ENCODE measurements around the gene CNKSR2. TPM values are rescaled to one million over a fixed set of nuclear protein-coding genes. Genes with fewer than 3 reads are reported as not detected.

CNKSR2 gene
- total and polyA plus RNA-seq, 4 donors = 14.1 to 37.0 (median 15.1) TPM

DNA sequence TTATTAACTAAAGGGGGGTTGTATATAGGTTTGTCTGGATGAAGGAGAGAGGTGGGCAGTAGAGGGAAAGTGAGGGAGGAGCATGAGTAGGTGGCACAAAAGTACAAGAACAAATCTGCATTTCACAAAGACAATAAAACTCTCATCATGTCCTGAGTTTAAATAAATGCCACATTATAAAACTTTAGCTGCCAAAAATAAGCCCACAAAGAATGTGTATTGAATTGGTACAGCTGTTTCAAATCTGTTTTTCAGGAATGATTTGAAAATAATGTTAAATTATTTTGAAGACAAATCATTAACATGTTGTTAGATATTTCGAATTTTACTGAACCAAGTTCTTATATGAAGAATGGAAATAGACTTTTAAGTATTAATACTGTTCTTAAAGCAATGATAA is 5.8 kb downstream of the CNKSR2 start:
- H3K27me3 ChIP-seq (ENCODE audit: control insufficient read depth, insufficient read depth, low read length) = peaks cover 4% of the 10 kb centered on the region
- no peaks in the 10 kb centered on the region for H3K9me3 ChIP-seq (ENCODE audit: control insufficient read depth, insufficient read depth, low read length)
- no peak for DNase-seq (ENCODE audit: low read depth in 4 of 6, low spot score in 6 of 6)
- no peaks in the 10 kb centered on the region for H3K36me3 ChIP-seq (ENCODE audit: control insufficient read depth, insufficient read depth, low read length)
- WGBS (ENCODE audit: insufficient coverage) = no CpG with 5 or more reads among the region's 1 CpG
- no peak overlapping the region for H3K4me3 ChIP-seq (ENCODE audit: low read depth, low read length)
- no peak overlapping the region for H3K27ac ChIP-seq (ENCODE audit: low read depth, low read length)
- no peaks in the 10 kb centered on the region for H3K4me1 ChIP-seq (ENCODE audit: control insufficient read depth, insufficient read depth, low read length)

DNA sequence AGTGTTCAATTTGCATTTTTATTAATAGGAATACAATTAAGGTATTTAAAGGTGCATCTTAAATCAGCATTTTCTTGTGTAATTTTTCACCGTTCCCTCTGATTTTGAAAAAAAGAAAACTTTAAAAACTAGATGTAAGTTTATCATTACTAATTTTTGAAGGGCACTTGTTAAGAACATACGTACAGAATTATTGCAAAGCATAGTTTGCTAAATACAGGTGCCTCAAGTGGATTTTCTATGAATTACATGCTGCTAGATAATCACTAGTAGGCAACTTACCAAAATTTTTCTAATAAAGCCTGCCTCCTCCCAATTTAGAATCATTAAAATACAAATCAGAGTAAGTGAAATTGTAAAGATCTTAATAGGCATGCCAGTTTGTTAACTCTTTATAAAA is 8.5 kb downstream of the CNKSR2 start:
- no peaks in the 10 kb centered on the region for H3K4me1 ChIP-seq (ENCODE audit: control insufficient read depth, insufficient read depth, low read length)
- no CpG with 5 or more reads among the region's 2 CpGs for WGBS (ENCODE audit: insufficient coverage)
- no peak overlapping the region for H3K27ac ChIP-seq (ENCODE audit: low read depth, low read length)
- H3K9me3 ChIP-seq (ENCODE audit: control insufficient read depth, insufficient read depth, low read length) = no peaks in the 10 kb centered on the region
- H3K36me3 ChIP-seq (ENCODE audit: control insufficient read depth, insufficient read depth, low read length) = no peaks in the 10 kb centered on the region
- DNase-seq (ENCODE audit: low read depth in 4 of 6, low spot score in 6 of 6) = peak in 1 of 6 donors; percentile 29
- H3K4me3 ChIP-seq (ENCODE audit: low read depth, low read length) = no peak overlapping the region
- H3K27me3 ChIP-seq (ENCODE audit: control insufficient read depth, insufficient read depth, low read length) = no peaks in the 10 kb centered on the region

DNA sequence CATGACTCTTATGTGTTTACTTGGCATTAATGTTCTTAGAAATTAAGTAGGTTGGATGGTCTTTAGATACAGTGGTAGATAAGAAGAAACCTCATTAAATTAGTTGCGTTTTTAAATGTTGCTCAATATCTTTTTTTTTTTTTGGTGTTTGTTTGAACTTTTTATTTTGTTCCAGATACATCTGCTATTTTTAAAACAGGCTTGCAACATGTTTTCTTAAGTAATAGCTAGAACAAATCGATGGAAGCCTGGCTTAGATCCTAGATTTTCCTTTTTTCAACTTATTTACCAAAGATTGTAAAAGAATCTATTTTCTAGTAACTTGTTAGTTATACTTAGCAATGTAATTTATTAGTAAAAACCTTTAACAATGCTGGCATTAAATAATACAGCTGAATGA is 9.3 kb downstream of the CNKSR2 start:
- no peaks in the 10 kb centered on the region for H3K9me3 ChIP-seq (ENCODE audit: control insufficient read depth, insufficient read depth, low read length)
- H3K4me1 ChIP-seq (ENCODE audit: control insufficient read depth, insufficient read depth, low read length) = no peaks in the 10 kb centered on the region
- no peaks in the 10 kb centered on the region for H3K36me3 ChIP-seq (ENCODE audit: control insufficient read depth, insufficient read depth, low read length)
- H3K27ac ChIP-seq (ENCODE audit: low read depth, low read length) = no peak overlapping the region
- H3K27me3 ChIP-seq (ENCODE audit: control insufficient read depth, insufficient read depth, low read length) = no peaks in the 10 kb centered on the region
- no peak for DNase-seq (ENCODE audit: low read depth in 4 of 6, low spot score in 6 of 6)
- H3K4me3 ChIP-seq (ENCODE audit: low read depth, low read length) = no peak overlapping the region
- no CpG with 5 or more reads among the region's 2 CpGs for WGBS (ENCODE audit: insufficient coverage)

DNA sequence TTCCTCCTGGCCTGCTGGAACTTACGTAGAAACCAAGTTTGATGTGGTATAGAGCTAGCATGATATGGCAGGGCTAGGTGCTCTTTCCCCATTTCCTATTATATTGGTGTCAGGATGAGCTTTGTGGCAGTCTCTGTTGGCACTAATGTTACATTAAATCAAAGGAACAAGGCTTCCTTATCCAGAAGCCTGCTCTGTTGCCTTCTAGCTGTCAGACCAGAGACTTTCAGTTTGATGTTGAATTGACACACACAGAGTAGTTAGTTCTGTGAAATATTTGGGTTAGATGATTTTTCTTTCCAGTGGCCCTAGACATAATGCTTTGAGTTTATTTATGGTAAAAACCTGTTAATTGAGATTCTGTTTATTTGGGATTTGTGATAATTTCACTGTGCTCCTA is 10.0 kb downstream of the CNKSR2 start:
- H3K4me1 ChIP-seq (ENCODE audit: control insufficient read depth, insufficient read depth, low read length) = no peaks in the 10 kb centered on the region
- no peaks in the 10 kb centered on the region for H3K36me3 ChIP-seq (ENCODE audit: control insufficient read depth, insufficient read depth, low read length)
- no CpG with 5 or more reads among the region's 1 CpG for WGBS (ENCODE audit: insufficient coverage)
- H3K27ac ChIP-seq (ENCODE audit: low read depth, low read length) = no peak overlapping the region
- H3K27me3 ChIP-seq (ENCODE audit: control insufficient read depth, insufficient read depth, low read length) = no peaks in the 10 kb centered on the region
- no peak overlapping the region for H3K4me3 ChIP-seq (ENCODE audit: low read depth, low read length)
- no peak for DNase-seq (ENCODE audit: low read depth in 4 of 6, low spot score in 6 of 6)
- H3K9me3 ChIP-seq (ENCODE audit: control insufficient read depth, insufficient read depth, low read length) = no peaks in the 10 kb centered on the region

DNA sequence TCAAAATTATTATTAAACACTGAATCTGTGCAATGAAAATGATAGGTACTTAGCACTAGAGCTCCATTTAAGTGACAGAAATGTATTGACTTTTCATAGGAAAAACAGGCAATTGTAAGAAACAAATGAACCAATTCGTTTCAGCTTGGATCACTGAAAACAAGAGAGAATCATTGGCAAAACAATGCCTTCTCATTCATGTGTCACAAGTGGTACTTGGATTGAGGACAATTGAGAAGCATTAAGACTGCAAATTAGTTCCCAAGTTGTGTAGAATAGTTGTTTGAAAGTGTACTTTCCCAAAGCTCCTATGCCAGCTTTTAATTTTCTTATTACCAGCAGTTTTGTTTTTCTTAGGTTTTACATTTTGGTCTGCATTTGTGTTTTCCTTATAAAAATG is 20.6 kb downstream of the CNKSR2 start:
- no peaks in the 10 kb centered on the region for H3K27me3 ChIP-seq (ENCODE audit: control insufficient read depth, insufficient read depth, low read length)
- DNase-seq (ENCODE audit: low read depth in 4 of 6, low spot score in 6 of 6) = peak in 2 of 6 donors; percentile 5 to 26
- no peaks in the 10 kb centered on the region for H3K4me1 ChIP-seq (ENCODE audit: control insufficient read depth, insufficient read depth, low read length)
- no peak overlapping the region for H3K4me3 ChIP-seq (ENCODE audit: low read depth, low read length)
- H3K36me3 ChIP-seq (ENCODE audit: control insufficient read depth, insufficient read depth, low read length) = no peaks in the 10 kb centered on the region
- H3K27ac ChIP-seq (ENCODE audit: low read depth, low read length) = no peak overlapping the region
- no peaks in the 10 kb centered on the region for H3K9me3 ChIP-seq (ENCODE audit: control insufficient read depth, insufficient read depth, low read length)
- WGBS (ENCODE audit: insufficient coverage) = 0% methylated on average over 1 of the region's 1 CpG

DNA sequence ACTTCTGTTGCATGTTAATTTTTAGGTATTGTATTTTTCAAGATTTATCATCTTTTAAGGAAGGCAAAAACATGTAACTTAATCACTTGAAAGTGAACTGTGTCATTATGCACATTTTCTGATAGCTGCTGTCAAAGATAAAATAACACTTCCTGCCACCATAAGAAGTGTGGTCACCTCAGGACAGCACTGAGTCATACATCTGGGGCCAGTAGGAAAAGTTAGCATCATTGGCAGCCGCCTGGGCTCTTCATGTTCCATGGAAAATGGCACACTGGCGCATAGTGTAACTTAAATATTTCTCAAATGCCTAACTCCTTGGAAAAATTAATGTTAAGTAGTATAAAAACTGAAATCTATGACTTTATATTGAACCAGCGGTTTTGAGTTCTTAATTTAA is 24.2 kb downstream of the CNKSR2 start:
- Histone ChIP-seq H3K27ac (ENCODE audit: low read depth, low read length) (no peak overlapping the region), H3K9me3 (ENCODE audit: control insufficient read depth, insufficient read depth, low read length) (no peaks in the 10 kb centered on the region), H3K36me3 (ENCODE audit: control insufficient read depth, insufficient read depth, low read length) (no peaks in the 10 kb centered on the region), H3K4me3 (ENCODE audit: low read depth, low read length) (no peak overlapping the region), H3K27me3 (ENCODE audit: control insufficient read depth, insufficient read depth, low read length) (no peaks in the 10 kb centered on the region), H3K4me1 (ENCODE audit: control insufficient read depth, insufficient read depth, low read length) (no peaks in the 10 kb centered on the region)
- DNase-seq (ENCODE audit: low read depth in 4 of 6, low spot score in 6 of 6) = no peak
- no CpG with 5 or more reads among the region's 3 CpGs for WGBS (ENCODE audit: insufficient coverage)

DNA sequence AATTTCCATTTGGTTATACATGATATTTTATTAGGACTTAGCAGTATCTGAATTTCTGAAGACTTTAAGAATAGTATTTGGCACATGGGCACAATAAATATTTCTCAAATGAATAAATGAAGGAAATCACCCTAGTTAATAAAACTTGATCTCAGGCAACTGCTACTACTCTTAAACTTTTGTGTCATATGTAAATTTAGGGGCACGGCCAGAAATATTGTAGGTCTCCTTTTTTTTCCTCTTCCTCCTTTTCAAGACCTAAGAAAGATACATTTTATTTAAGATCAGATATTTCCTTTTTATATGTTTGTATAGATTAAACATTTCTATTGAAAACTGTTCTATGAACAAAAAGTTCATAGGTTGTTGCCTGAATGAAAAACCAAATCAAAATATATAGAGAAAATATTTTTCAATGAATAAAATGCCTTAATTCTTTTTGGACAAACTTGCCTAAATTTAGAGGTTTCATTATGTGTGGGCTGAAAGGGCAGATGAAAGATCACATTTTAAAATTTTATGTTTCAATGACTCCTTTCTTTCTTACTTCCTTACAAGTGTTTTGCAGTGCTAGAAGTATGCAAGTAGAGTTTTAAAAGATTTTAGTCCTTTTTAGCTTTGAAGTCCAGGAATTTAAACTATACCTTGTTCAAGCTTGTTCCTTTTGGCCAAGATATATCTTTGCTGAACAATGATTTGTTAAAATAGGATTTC is 26.3 kb downstream of the CNKSR2 start:
- Histone ChIP-seq H3K9me3 (ENCODE audit: control insufficient read depth, insufficient read depth, low read length) (no peaks in the 10 kb centered on the region), H3K4me1 (ENCODE audit: control insufficient read depth, insufficient read depth, low read length) (no peaks in the 10 kb centered on the region), H3K4me3 (ENCODE audit: low read depth, low read length) (no peak overlapping the region), H3K36me3 (ENCODE audit: control insufficient read depth, insufficient read depth, low read length) (no peaks in the 10 kb centered on the region), H3K27ac (ENCODE audit: low read depth, low read length) (no peak overlapping the region), H3K27me3 (ENCODE audit: control insufficient read depth, insufficient read depth, low read length) (no peaks in the 10 kb centered on the region)
- no CpG with 5 or more reads among the region's 1 CpG for WGBS (ENCODE audit: insufficient coverage)
- DNase-seq (ENCODE audit: low read depth in 4 of 6, low spot score in 6 of 6) = no peak

DNA sequence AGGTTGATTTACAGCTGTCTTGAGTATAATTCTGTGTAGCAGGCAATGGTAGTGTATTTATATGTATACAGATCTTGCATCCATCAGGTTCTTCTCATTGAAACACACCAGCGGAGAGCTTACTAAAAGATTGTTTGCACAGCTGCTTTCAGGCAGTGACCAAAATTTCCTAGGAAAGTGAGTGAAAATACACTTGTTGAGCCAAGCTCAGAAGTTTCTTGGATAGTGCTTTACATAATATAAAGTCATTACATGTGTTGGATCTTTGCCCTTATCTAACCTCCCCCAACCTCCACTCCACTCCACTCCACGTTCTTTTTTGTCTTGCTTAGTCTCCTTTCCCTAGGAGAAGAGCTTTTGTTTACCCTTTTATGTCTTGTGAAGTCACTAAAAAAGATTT is 34.1 kb downstream of the CNKSR2 start:
- Histone ChIP-seq H3K36me3 (ENCODE audit: control insufficient read depth, insufficient read depth, low read length) (no peaks in the 10 kb centered on the region), H3K4me1 (ENCODE audit: control insufficient read depth, insufficient read depth, low read length) (no peaks in the 10 kb centered on the region), H3K27me3 (ENCODE audit: control insufficient read depth, insufficient read depth, low read length) (no peaks in the 10 kb centered on the region), H3K9me3 (ENCODE audit: control insufficient read depth, insufficient read depth, low read length) (no peaks in the 10 kb centered on the region), H3K4me3 (ENCODE audit: low read depth, low read length) (no peak overlapping the region), H3K27ac (ENCODE audit: low read depth, low read length) (no peak overlapping the region)
- no CpG with 5 or more reads among the region's 2 CpGs for WGBS (ENCODE audit: insufficient coverage)
- peak in 1 of 6 donors; percentile 28 for DNase-seq (ENCODE audit: low read depth in 4 of 6, low spot score in 6 of 6)

DNA sequence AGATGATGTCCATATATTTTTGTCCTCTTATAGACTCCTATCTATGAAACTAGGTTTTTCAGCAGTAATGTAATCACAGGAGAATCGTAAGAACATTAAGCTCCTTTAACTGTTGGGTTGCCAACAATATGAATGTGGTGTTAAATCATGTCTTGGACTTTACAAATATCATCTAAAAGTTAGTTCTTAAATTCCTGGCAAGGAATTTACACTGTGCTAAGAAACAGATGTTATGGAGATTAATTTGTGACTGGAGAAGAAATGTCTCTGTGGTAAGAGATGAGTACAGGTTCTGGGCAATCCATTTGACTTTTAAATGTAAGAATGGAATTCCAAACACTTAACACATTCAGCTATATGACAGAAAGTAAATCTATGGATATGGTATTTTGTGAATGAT is 34.6 kb downstream of the CNKSR2 start:
- H3K36me3 ChIP-seq (ENCODE audit: control insufficient read depth, insufficient read depth, low read length) = no peaks in the 10 kb centered on the region
- H3K4me1 ChIP-seq (ENCODE audit: control insufficient read depth, insufficient read depth, low read length) = no peaks in the 10 kb centered on the region
- no peak overlapping the region for H3K4me3 ChIP-seq (ENCODE audit: low read depth, low read length)
- H3K27me3 ChIP-seq (ENCODE audit: control insufficient read depth, insufficient read depth, low read length) = no peaks in the 10 kb centered on the region
- no peaks in the 10 kb centered on the region for H3K9me3 ChIP-seq (ENCODE audit: control insufficient read depth, insufficient read depth, low read length)
- WGBS (ENCODE audit: insufficient coverage) = no CpG with 5 or more reads among the region's 1 CpG
- no peak for DNase-seq (ENCODE audit: low read depth in 4 of 6, low spot score in 6 of 6)
- H3K27ac ChIP-seq (ENCODE audit: low read depth, low read length) = no peak overlapping the region

DNA sequence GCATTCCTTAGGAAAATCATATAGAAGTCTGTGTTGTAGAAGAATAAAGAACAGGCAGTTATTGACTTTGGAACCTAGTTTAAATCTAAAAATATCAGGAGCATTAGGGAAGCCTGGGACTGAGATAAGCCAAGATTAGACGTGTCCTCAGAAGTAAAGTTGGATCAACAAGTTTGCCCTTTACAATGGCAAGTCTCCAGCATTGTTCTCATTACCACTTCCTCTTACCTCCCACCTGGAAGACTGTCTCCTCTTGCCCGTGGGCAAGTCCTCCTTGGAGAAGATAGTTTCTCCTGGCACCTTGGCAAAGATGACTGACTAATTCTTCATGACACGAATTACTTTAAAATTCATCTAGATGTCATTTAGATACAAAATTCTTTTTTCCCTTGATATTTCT is 37.8 kb downstream of the CNKSR2 start:
- DNase-seq (ENCODE audit: low read depth in 4 of 6, low spot score in 6 of 6) = no peak
- WGBS (ENCODE audit: insufficient coverage) = no CpG with 5 or more reads among the region's 3 CpGs

More for the DNA sequence above, 37.8 kb downstream of the CNKSR2 start:
- Histone ChIP-seq H3K36me3 (ENCODE audit: control insufficient read depth, insufficient read depth, low read length) (no peaks in the 10 kb centered on the region), H3K27ac (ENCODE audit: low read depth, low read length) (no peak overlapping the region), H3K27me3 (ENCODE audit: control insufficient read depth, insufficient read depth, low read length) (no peaks in the 10 kb centered on the region), H3K9me3 (ENCODE audit: control insufficient read depth, insufficient read depth, low read length) (no peaks in the 10 kb centered on the region), H3K4me3 (ENCODE audit: low read depth, low read length) (no peak overlapping the region), H3K4me1 (ENCODE audit: control insufficient read depth, insufficient read depth, low read length) (no peaks in the 10 kb centered on the region)

Measured in spinal cord (tissue), 10 donors.